Suppressor macrophage treated with lipopolysaccharide for 1 hour (primary cell): ENCODE data around the gene UTS2R.
A peak's percentile ranks its signal among the peaks of the same experiment; 100 is the strongest.
"Not testable (repeated sequence)": the region's sequence is repeated elsewhere in the genome, so short reads cannot be mapped to it uniquely, and the experiment has no call there.

Source experiments
- DNase-seq, 3 donors: peaks; one replicate each; pipeline ENCODE4 v3.0.0-alpha.2; 2020 to 2022

Gene UTS2R

GRCh38 chr17:82376042-82376730 lies 4.6 kb downstream of the UTS2R start:
- DNase-seq, result no peak

- not testable (repeated sequence) for DNase-seq
Observed at GRCh38 chr17:82377294-82377693, 5.7 kb downstream of the UTS2R start.

GRCh38 chr17:82377924-82378740 lies 6.6 kb downstream of the UTS2R start:
- no peak for DNase-seq

GRCh38 chr17:82378741-82379021 lies 7.1 kb downstream of the UTS2R start:
- DNase-seq, result no peak

- no peak for DNase-seq
Observed at GRCh38 chr17:82380860-82381702, 9.5 kb downstream of the UTS2R start.

- not testable (repeated sequence) for DNase-seq
Observed at GRCh38 chr17:82381703-82382009, 10.1 kb downstream of the UTS2R start.

GRCh38 chr17:82382220-82382932 lies 10.8 kb downstream of the UTS2R start:
- not testable (repeated sequence) for DNase-seq

- no peak for DNase-seq
Observed at GRCh38 chr17:82382933-82383255, 11.3 kb downstream of the UTS2R start.

- no peak for DNase-seq
Observed at GRCh38 chr17:82383411-82383810, 11.8 kb downstream of the UTS2R start.

- no peak for DNase-seq
Observed at GRCh38 chr17:82384051-82384729, 12.6 kb downstream of the UTS2R start.

GRCh38 chr17:82384730-82385481 lies 13.3 kb downstream of the UTS2R start:
- DNase-seq, result no peak

- DNase-seq, result no peak
Observed at GRCh38 chr17:82385559-82386254, 14.1 kb downstream of the UTS2R start.

GRCh38 chr17:82386255-82386831 lies 14.8 kb downstream of the UTS2R start:
- DNase-seq, result no peak

GRCh38 chr17:82386881-82387704 lies 15.5 kb downstream of the UTS2R start:
- peak in 2 of 3 donors; percentile 31 to 33 for DNase-seq

- DNase-seq, result no peak
Observed at GRCh38 chr17:82387705-82388106, 16.1 kb downstream of the UTS2R start.

GRCh38 chr17:82388223-82388921 lies 16.8 kb downstream of the UTS2R start:
- DNase-seq, result no peak

- DNase-seq, result peak in 1 of 3 donors; percentile 17
Observed at GRCh38 chr17:82388922-82389283, 17.3 kb downstream of the UTS2R start.

GRCh38 chr17:82389379-82389778 lies 17.8 kb downstream of the UTS2R start:
- DNase-seq, result no peak
